Liver (tissue), 9 donors: ENCODE data around the gene CDCA3. TPM values are rescaled to one million over a fixed set of nuclear protein-coding genes. Genes with fewer than 3 reads are reported as not detected.

Experiments
- DNase-seq: peaks from one replicate; pipeline ENCODE4 v3.0.0-alpha.2; 2017; ENCODE audit warnings: low spot score
- H3K27ac ChIP-seq, 2 donors: one replicate each; pipeline ENCODE4 v1.7.0; 2013; ENCODE audit warnings: inconsistent platforms in 2 of 2, low read length in 2 of 2, control low read depth in 1 of 2, low read depth in 1 of 2, mild to moderate bottlenecking in 1 of 2
- H3K27me3 ChIP-seq, 4 donors: one replicate each; pipeline versions ENCODE4 v1.6.1 to v1.7.0; 2013; ENCODE audit warnings: low read length in 3 of 4, inconsistent platforms in 1 of 4, mild to moderate bottlenecking in 1 of 4, moderate library complexity in 1 of 4; ENCODE audit not compliant: control insufficient read depth in 4 of 4, insufficient read depth in 4 of 4
- H3K36me3 ChIP-seq, 4 donors: one replicate each; pipeline versions ENCODE4 v1.6.1 to v1.7.0; 2013; ENCODE audit warnings: low read length in 3 of 4, mild to moderate bottlenecking in 3 of 4, low read depth in 1 of 4, moderate library complexity in 1 of 4; ENCODE audit not compliant: control insufficient read depth in 4 of 4, insufficient read depth in 3 of 4
- H3K4me1 ChIP-seq, 4 donors: one replicate each; pipeline versions ENCODE4 v1.6.1 to v1.7.0; 2013; ENCODE audit warnings: low read length in 3 of 4, mild to moderate bottlenecking in 3 of 4, moderate library complexity in 1 of 4; ENCODE audit not compliant: control insufficient read depth in 4 of 4, insufficient read depth in 4 of 4
- H3K4me3 ChIP-seq, 3 donors: one replicate each; pipeline versions ENCODE4 v1.6.1 to v1.7.0; 2013; ENCODE audit warnings: low read length in 3 of 3, control low read depth in 1 of 3, low read depth in 1 of 3, mild to moderate bottlenecking in 1 of 3
- H3K9ac ChIP-seq, 2 donors: one replicate each; pipeline ENCODE4 v1.7.0; 2013; ENCODE audit warnings: low read length in 2 of 2, mild to moderate bottlenecking in 2 of 2, moderate library complexity in 2 of 2, control low read depth in 1 of 2, low read depth in 1 of 2
- H3K9me3 ChIP-seq, 4 donors: one replicate each; pipeline versions ENCODE4 v1.6.1 to v1.7.0; 2013; ENCODE audit warnings: low read length in 3 of 4; ENCODE audit not compliant: control insufficient read depth in 4 of 4
- ATF3 ChIP-seq: IDR thresholded peaks from 2 replicates; pipeline ENCODE4 v1.6.1; 2016; ENCODE audit warnings: antibody characterized with exemption
- CTCF ChIP-seq: fragments of 150-350 bp; IDR thresholded peaks from 2 replicates; pipeline ENCODE4 v1.5.1; 2017; ENCODE audit warnings: improper control_type of control experiment, low read depth, low read length; ENCODE audit not compliant: missing input control
- EGR1 ChIP-seq, 2 donors: IDR thresholded peaks; 2 replicates each; pipeline ENCODE4 v1.6.1; 2016 to 2018; ENCODE audit warnings: antibody characterized with exemption in 2 of 2, low read depth in 2 of 2
- FOXA1 ChIP-seq: IDR thresholded peaks from 2 replicates; pipeline ENCODE4 v1.6.1; 2016; ENCODE audit warnings: antibody characterized with exemption
- GABPA ChIP-seq, 2 donors: IDR thresholded peaks in 1 of 2; conservative IDR thresholded peaks in 1 of 2; 2 replicates each; pipeline ENCODE4 v1.6.1; 2016; ENCODE audit warnings: antibody characterized with exemption in 2 of 2, mild to moderate bottlenecking in 1 of 2, moderate library complexity in 1 of 2
- HNF4A ChIP-seq, 2 donors: conservative IDR thresholded peaks; 2 replicates each; pipeline ENCODE4 v1.6.1; 2016; ENCODE audit warnings: antibody characterized with exemption in 2 of 2, mild to moderate bottlenecking in 2 of 2
- HNF4G ChIP-seq: IDR thresholded peaks from 2 replicates; pipeline ENCODE4 v1.6.1; 2016; ENCODE audit warnings: antibody characterized with exemption
- JUND ChIP-seq, 2 donors: IDR thresholded peaks; 2 replicates each; pipeline ENCODE4 v1.6.1; 2016; ENCODE audit warnings: antibody characterized with exemption in 2 of 2
- MAX ChIP-seq: IDR thresholded peaks from 2 replicates; pipeline ENCODE4 v1.6.1; 2016; ENCODE audit warnings: antibody characterized with exemption
- REST ChIP-seq: IDR thresholded peaks from 2 replicates; pipeline ENCODE4 v1.6.1; 2016; ENCODE audit warnings: antibody characterized with exemption, mild to moderate bottlenecking
- RXRA ChIP-seq, 2 donors: IDR thresholded peaks; 2 replicates each; pipeline ENCODE4 v1.6.1; 2017 to 2018; ENCODE audit warnings: antibody characterized with exemption in 2 of 2, mild to moderate bottlenecking in 1 of 2
- TAF1 ChIP-seq: conservative IDR thresholded peaks from 2 replicates; pipeline ENCODE4 v1.6.1; 2016; ENCODE audit warnings: antibody characterized with exemption, mild to moderate bottlenecking
- YY1 ChIP-seq: IDR thresholded peaks from 2 replicates; pipeline ENCODE4 v1.6.1; 2016; ENCODE audit warnings: antibody characterized with exemption, mild to moderate bottlenecking
- ZBTB33 ChIP-seq: IDR thresholded peaks from 2 replicates; pipeline ENCODE4 v1.6.1; 2016; ENCODE audit warnings: antibody characterized with exemption
- WGBS: extraction: QIAGEN DNeasy Blood & Tissue Kit; methylation state at CpG from one replicate; pipeline ENCODE4 v1.1.7; 2013; 5-methylcytosine and 5-hydroxymethylcytosine counted together
- polyA plus RNA-seq, 2 donors: library from polyadenylated mRNA; stranded (reverse) in 1 of 2; unstranded in 1 of 2; fragments of 200-250 nt in 1 of 2; fragments of >200 nt in 1 of 2; fragmentation: Nextera tagmentation in 1 of 2; extraction: Ambion mirVana in 1 of 2; gene quantifications; one replicate each; pipeline versions ENCODE4 v1.2.1 to v1.2.3, GENCODE V29; 2013 to 2015
- total RNA-seq, 2 donors: library from RNA; depleted of rRNA; stranded (reverse); fragments of >200 nt; gene quantifications; one replicate each; pipeline ENCODE4 v1.2.3, GENCODE V29; 2014
- donor health status: healthy.
- donor health status: healthy.
- donor health status: healthy.
- donor health status: healthy.
- donor health status: healthy.

CDCA3 gene
- total and polyA plus RNA-seq, 4 donors: 0.25 to 26.0 (median 2.6) TPM

- H3K4me3 ChIP-seq: no peak overlapping the region
- H3K9me3 ChIP-seq: no peaks in the 10 kb centered on the region
- no peaks in the 10 kb centered on the region for H3K36me3 ChIP-seq
- TF ChIP-seq ATF3 (no peak), JUND (IDR thresholded peaks at IDR 0.05) (no peak), TAF1 (no peak), MAX (no peak), RXRA (IDR thresholded peaks at IDR 0.05) (no peak), YY1 (no peak), EGR1 (IDR thresholded peaks at IDR 0.05; ENCODE audit: low read depth in 2 of 2) (no peak)
- no peak overlapping the region for H3K9ac ChIP-seq
- 82% methylated on average over 7 of the region's 7 CpGs for WGBS
- H3K27me3 ChIP-seq: no peaks in the 10 kb centered on the region
- peaks cover 0 to 43% (median 31%) of the 10 kb centered on the region in 4 donors for H3K4me1 ChIP-seq
- DNase-seq: no peak
- H3K27ac ChIP-seq: no peak overlapping the region
Observed at GRCh38 chr12:6822426-6823135, 28.5 kb downstream of the CDCA3 start.

- H3K4me3 ChIP-seq: peak within 1 kb of the TSS in 2 of 3 donors; percentile 38 to 44
- peak within 1 kb of the TSS in 1 of 2 donors; percentile 72 for H3K27ac ChIP-seq
- H3K27me3 ChIP-seq: no peaks in the 10 kb centered on the region
- H3K9ac ChIP-seq: no peak within 1 kb of the TSS
- no peaks in the 10 kb centered on the region for H3K9me3 ChIP-seq
- H3K4me1 ChIP-seq: peaks cover 0 to 41% (median 29%) of the 10 kb centered on the region in 4 donors
- no peaks in the 10 kb centered on the region for H3K36me3 ChIP-seq
- WGBS: 5% methylated on average over 28 of the region's 28 CpGs
- no peak for TF ChIP-seq FOXA1
- no peak for TF ChIP-seq RXRA (IDR thresholded peaks at IDR 0.05)
- no peak for TF ChIP-seq GABPA (IDR thresholded peaks at IDR 0.05 in 1 of 2, conservative IDR thresholded peaks at IDR 0.05 in 1 of 2)
- no peak for TF ChIP-seq HNF4G
- no peak for TF ChIP-seq CTCF
- no peak for TF ChIP-seq ZBTB33
- no peak for TF ChIP-seq HNF4A (conservative IDR thresholded peaks at IDR 0.05)
- no peak for TF ChIP-seq REST
- DNase-seq: peak; percentile 49
Observed at GRCh38 chr12:6821591-6822425, 29.3 kb downstream of the CDCA3 start, which contains the start of gene GPR162. Gene GPR162, plus strand, starts transcription at chr12:6821821. Its CDS starts 2,078 bp downstream, at chr12:6823899.
